ENCODE data around the gene OOEP.

DNA sequence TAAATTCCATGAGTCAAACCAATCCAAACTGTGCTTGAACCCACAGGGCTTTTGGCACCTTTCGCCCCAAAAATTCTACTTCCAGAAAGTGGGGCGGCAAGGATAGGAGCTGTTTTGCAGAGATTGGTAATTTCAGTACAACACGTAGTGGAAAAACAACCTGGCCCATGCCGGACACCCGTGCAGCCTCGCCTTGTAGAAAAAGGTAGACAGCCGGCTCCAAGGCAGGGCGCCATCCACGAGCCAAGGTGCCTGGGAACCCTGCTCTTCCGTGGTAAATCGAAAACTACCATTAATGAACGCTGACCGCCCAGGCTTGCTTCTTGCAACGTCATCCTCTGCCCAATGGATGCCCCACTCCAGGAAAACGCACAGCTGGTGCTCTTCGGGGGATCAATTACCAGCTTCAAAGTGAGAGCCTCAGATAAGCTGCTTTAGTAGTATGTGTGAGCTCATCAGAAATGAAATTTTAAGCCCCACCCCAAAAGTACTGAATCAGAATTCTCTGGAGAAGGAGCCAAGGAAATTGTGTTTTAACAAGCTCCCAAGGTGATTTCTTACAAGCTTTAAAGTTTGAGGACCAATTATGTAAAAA, 1.8 kb downstream of the OOEP start:
- TF ChIP-seq POLR2A (IDR thresholded peaks at IDR 0.05; ENCODE audit: borderline replicate concordance, extremely low read depth, insufficient read depth, insufficient read length) (no peak), POLR2AphosphoS5 (IDR thresholded peaks at IDR 0.05; ENCODE audit: low read depth, low read length) (no peak), TCF7L2 (IDR thresholded peaks at IDR 0.05; ENCODE audit: borderline replicate concordance, extremely low read depth, insufficient read depth, insufficient read length) (no peak)
- TF ChIP-seq, protein P1, sequence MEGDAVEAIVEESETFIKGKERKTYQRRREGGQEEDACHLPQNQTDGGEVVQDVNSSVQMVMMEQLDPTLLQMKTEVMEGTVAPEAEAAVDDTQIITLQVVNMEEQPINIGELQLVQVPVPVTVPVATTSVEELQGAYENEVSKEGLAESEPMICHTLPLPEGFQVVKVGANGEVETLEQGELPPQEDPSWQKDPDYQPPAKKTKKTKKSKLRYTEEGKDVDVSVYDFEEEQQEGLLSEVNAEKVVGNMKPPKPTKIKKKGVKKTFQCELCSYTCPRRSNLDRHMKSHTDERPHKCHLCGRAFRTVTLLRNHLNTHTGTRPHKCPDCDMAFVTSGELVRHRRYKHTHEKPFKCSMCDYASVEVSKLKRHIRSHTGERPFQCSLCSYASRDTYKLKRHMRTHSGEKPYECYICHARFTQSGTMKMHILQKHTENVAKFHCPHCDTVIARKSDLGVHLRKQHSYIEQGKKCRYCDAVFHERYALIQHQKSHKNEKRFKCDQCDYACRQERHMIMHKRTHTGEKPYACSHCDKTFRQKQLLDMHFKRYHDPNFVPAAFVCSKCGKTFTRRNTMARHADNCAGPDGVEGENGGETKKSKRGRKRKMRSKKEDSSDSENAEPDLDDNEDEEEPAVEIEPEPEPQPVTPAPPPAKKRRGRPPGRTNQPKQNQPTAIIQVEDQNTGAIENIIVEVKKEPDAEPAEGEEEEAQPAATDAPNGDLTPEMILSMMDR (IDR thresholded peaks at IDR 0.05 in 2 of 3, conservative IDR thresholded peaks at IDR 0.05 in 1 of 3; ENCODE audit: borderline replicate concordance in 1 of 3, insufficient read depth in 1 of 3, low read depth in 2 of 3, low read length in 2 of 3), result no peak
